WTC11 (cell line): ENCODE data around the gene RAD21L1. TPM values are rescaled to one million over a fixed set of nuclear protein-coding genes. Genes with fewer than 3 reads are reported as not detected.

Source experiments
- ATAC-seq: fragments of 200-7000 bp; cut with Tn5 transposase; 2 replicates; pipeline ENCODE4 v1.10.0; 2021; ENCODE audit warnings: mild to moderate bottlenecking, moderate library complexity
- CTCF ChIA-PET: fragments of 300-600 bp; sonication (Branson Sonifier 250); formaldehyde crosslinking; loops from one replicate; lab custom pipeline; 2021; ENCODE audit warnings: antibody characterized with exemption; lab: Charles Lee
- POLR2A ChIA-PET: fragments of 350-600 bp; sonication (Branson Sonifier 250); formaldehyde crosslinking; loops from one replicate; lab custom pipeline; 2021; ENCODE audit warnings: antibody characterized with exemption; lab: Charles Lee
- DNase-seq: peaks from one replicate; pipeline ENCODE4 v3.0.0; 2021; ENCODE audit warnings: low spot score
- H3K27ac Mint-ChIP-seq: 2 replicates; pipeline ENCODE4 v1.8.0; 2021; ENCODE audit warnings: mixed read lengths
- H3K27me3 Mint-ChIP-seq: 2 replicates; pipeline ENCODE4 v1.8.0; 2021; ENCODE audit warnings: low read depth, mild to moderate bottlenecking, moderate library complexity, mixed read lengths
- H3K36me3 Mint-ChIP-seq: 2 replicates; pipeline ENCODE4 v1.8.0; 2021; ENCODE audit warnings: mixed read lengths
- H3K4me1 Mint-ChIP-seq: 2 replicates; pipeline ENCODE4 v1.8.0; 2022; ENCODE audit warnings: mixed read lengths
- H3K4me3 Mint-ChIP-seq: 2 replicates; pipeline ENCODE4 v1.8.0; 2021; ENCODE audit warnings: mild to moderate bottlenecking, moderate library complexity, mixed read lengths
- H3K9me3 Mint-ChIP-seq: 2 replicates; pipeline ENCODE4 v1.8.0; 2021; ENCODE audit warnings: mixed read lengths
- ARID4B ChIP-seq: sonication (generic); formaldehyde crosslinking; IDR thresholded peaks from 2 replicates; pipeline ENCODE4 v1.8.0; 2023; ENCODE audit warnings: missing genetic modification reagents, mild to moderate bottlenecking, borderline replicate concordance
- ATF1 ChIP-seq: sonication (generic); formaldehyde crosslinking; IDR thresholded peaks from 2 replicates; pipeline ENCODE4 v1.8.1; 2023; ENCODE audit warnings: mild to moderate bottlenecking, moderate library complexity, missing genetic modification reagents
- ATF3 ChIP-seq: sonication (generic); formaldehyde crosslinking; conservative IDR thresholded peaks from 2 replicates; pipeline ENCODE4 v1.8.1; 2022; ENCODE audit warnings: mild to moderate bottlenecking, missing genetic modification reagents
- CTCF ChIP-seq: fragments of 200-600 bp; IDR thresholded peaks from 2 replicates; pipeline ENCODE4 v1.8.0; 2022; ENCODE audit warnings: antibody characterized with exemption
- FOXK1 ChIP-seq: sonication (generic); formaldehyde crosslinking; IDR thresholded peaks from 2 replicates; pipeline ENCODE4 v1.8.0; 2022; ENCODE audit warnings: mild to moderate bottlenecking, moderate library complexity, missing genetic modification reagents
- FOXP4 ChIP-seq: sonication (generic); formaldehyde crosslinking; IDR thresholded peaks from 2 replicates; pipeline ENCODE4 v1.8.0; 2022; ENCODE audit warnings: mild to moderate bottlenecking, missing genetic modification reagents
- GABPB1 ChIP-seq: sonication (generic); formaldehyde crosslinking; IDR thresholded peaks from 2 replicates; pipeline ENCODE4 v1.8.1; 2023; ENCODE audit warnings: mild to moderate bottlenecking, missing genetic modification reagents
- MAX ChIP-seq: sonication (generic); formaldehyde crosslinking; IDR thresholded peaks from 2 replicates; pipeline ENCODE4 v1.8.0; 2022; ENCODE audit warnings: mild to moderate bottlenecking, missing genetic modification reagents
- MXD4 ChIP-seq: fragments of 250-450 bp; sonication (Bioruptor Pico); IDR thresholded peaks from 2 replicates; pipeline ENCODE4 v1.8.0; 2021; ENCODE audit warnings: mild to moderate bottlenecking, moderate library complexity, borderline replicate concordance
- NFE2L1 ChIP-seq: sonication (generic); formaldehyde crosslinking; IDR thresholded peaks from 2 replicates; pipeline ENCODE4 v1.8.1; 2023; ENCODE audit warnings: missing genetic modification reagents
- SP1 ChIP-seq: sonication (generic); formaldehyde crosslinking; conservative IDR thresholded peaks from 2 replicates; pipeline ENCODE4 v1.8.1; 2022; ENCODE audit warnings: missing genetic modification reagents
- ZNF263 ChIP-seq: sonication (generic); formaldehyde crosslinking; IDR thresholded peaks from 2 replicates; pipeline ENCODE4 v1.8.1; 2022; ENCODE audit warnings: low read depth, mild to moderate bottlenecking, moderate library complexity, missing genetic modification reagents
- ZNF671 ChIP-seq: fragments of 250-450 bp; sonication (Bioruptor Pico); IDR thresholded peaks from 2 replicates; pipeline ENCODE4 v1.8.0; 2021; ENCODE audit warnings: mild to moderate bottlenecking
- ZSCAN18 ChIP-seq: fragments of 250-450 bp; sonication (Bioruptor Pico); IDR thresholded peaks from 2 replicates; pipeline ENCODE4 v2.1.2; 2022; ENCODE audit warnings: mild to moderate bottlenecking, moderate library complexity
- total RNA-seq: library from RNA; stranded (reverse); gene quantifications from 3 replicates; pipeline ENCODE4 v1.2.3, GENCODE V29; 2021

The RAD21L1 gene
- total RNA-seq, 1 experiment from 2014 or later: 0.77 TPM

GRCh38 chr20:1224205-1224890 is 1.5 kb upstream of the RAD21L1 start (continued):
- no peak for TF ChIP-seq ZSCAN18 (CRISPR knock-in tag)
- TF ChIP-seq ZNF671 (CRISPR knock-in tag): no peak
- TF ChIP-seq MXD4 (CRISPR knock-in tag): no peak
- no peak for TF ChIP-seq FOXK1 (CRISPR knock-in tag)
- TF ChIP-seq MAX (CRISPR knock-in tag): no peak
- TF ChIP-seq, all 79 proteins: peak for 0

- ChIA-PET CTCF (interaction anchor here (1.0 to 1.2 kb wide), 5 partner anchors 8 to 172 kb away, joined by 3 to 9 read pairs (median 3); partner anchors contain the start of gene SNPH), POLR2A (interaction anchor here (1.4 kb wide), 1 partner anchor 41 kb away, joined by 6 read pairs; the partner anchor contains the start of gene SNPH)
- H3K27me3 Mint-ChIP-seq: peaks cover 83% of the 10 kb centered on the region
- peaks cover 12% of the 10 kb centered on the region for H3K4me1 Mint-ChIP-seq
- peak overlapping the region; percentile 89 for H3K4me3 Mint-ChIP-seq
- H3K9me3 Mint-ChIP-seq: peaks cover 17% of the 10 kb centered on the region
- DNase-seq (no peak), ATAC-seq (peak; percentile 75)
- no peak overlapping the region; the same call in 1 of the 2 replicates for H3K27ac Mint-ChIP-seq
- TF ChIP-seq CTCF (no peak), SP1 (peak; percentile 38; the same call in 1 of the 2 replicates), NFE2L1 (CRISPR knock-in tag) (peak; percentile 39; the same call in 1 of the 2 replicates)
- H3K36me3 Mint-ChIP-seq: no peaks in the 10 kb centered on the region
These were observed 521 bp upstream of the RAD21L1 start for GRCh38 chr20:1225263-1225782.

- no peak for TF ChIP-seq ATF3 (CRISPR knock-in tag)
- no peak for TF ChIP-seq SP1
- POLR2A ChIA-PET: no interaction called here
- CTCF ChIA-PET: no interaction called here
- no peak for ATAC-seq
- no peaks in the 10 kb centered on the region for H3K9me3 Mint-ChIP-seq
- peaks cover 63% of the 10 kb centered on the region for H3K27me3 Mint-ChIP-seq
- H3K4me1 Mint-ChIP-seq: peaks cover 9% of the 10 kb centered on the region
- H3K27ac Mint-ChIP-seq: no peak overlapping the region
- DNase-seq: no peak
- no peak overlapping the region for H3K4me3 Mint-ChIP-seq
- no peaks in the 10 kb centered on the region for H3K36me3 Mint-ChIP-seq
These were observed 3.7 kb downstream of the RAD21L1 start for GRCh38 chr20:1229541-1229940.

GRCh38 chr20:1232286-1233111 is 6.7 kb downstream of the RAD21L1 start:
- Mint-ChIP-seq H3K36me3 (no peaks in the 10 kb centered on the region), H3K9me3 (no peaks in the 10 kb centered on the region), H3K4me3 (no peak overlapping the region), H3K27ac (no peak overlapping the region), H3K4me1 (no peaks in the 10 kb centered on the region), H3K27me3 (peaks cover 57% of the 10 kb centered on the region)
- ChIA-PET CTCF (no interaction called here), POLR2A (no interaction called here)
- ATAC-seq (no peak), DNase-seq (no peak)
- no peak for TF ChIP-seq ATF1
- no peak for TF ChIP-seq ARID4B (CRISPR knock-in tag)
- no peak for TF ChIP-seq GABPB1 (CRISPR knock-in tag)
- TF ChIP-seq FOXP4: no peak
- no peak for TF ChIP-seq ZNF263 (CRISPR knock-in tag)
- no peak for TF ChIP-seq FOXK1 (CRISPR knock-in tag)
